BLaER1 (cell line): Measurements from ENCODE around the gene MAP4K4.

Experiments used
- H3K27ac ChIP-seq: shearing (Covaris generic); formaldehyde crosslinking; 2 replicates; pipeline ENCODE4 v1.8.1; 2022
- H3K27me3 ChIP-seq: shearing (Covaris generic); formaldehyde crosslinking; 2 replicates; pipeline ENCODE4 v1.8.1; 2022
- H3K36me3 ChIP-seq: shearing (Covaris generic); formaldehyde crosslinking; 2 replicates; pipeline ENCODE4 v1.8.1; 2022
- H3K4me1 ChIP-seq: shearing (Covaris generic); formaldehyde crosslinking; 2 replicates; pipeline ENCODE4 v1.8.1; 2022
- H3K4me2 ChIP-seq: shearing (Covaris generic); formaldehyde crosslinking; 2 replicates; pipeline ENCODE4 v1.8.1; 2022
- H3K4me3 ChIP-seq: shearing (Covaris generic); formaldehyde crosslinking; 2 replicates; pipeline ENCODE4 v1.8.1; 2022
- H3K9ac ChIP-seq: shearing (Covaris generic); formaldehyde crosslinking; 2 replicates; pipeline ENCODE4 v1.8.1; 2022
- H3K9me3 ChIP-seq: shearing (Covaris generic); formaldehyde crosslinking; 2 replicates; pipeline ENCODE4 v1.8.1; 2022
- H4K20me1 ChIP-seq: shearing (Covaris generic); formaldehyde crosslinking; 2 replicates; pipeline ENCODE4 v1.8.1; 2022
- Cebpa-rat ChIP-seq: shearing (Covaris generic); IDR thresholded peaks from 2 replicates; pipeline ENCODE4 v1.8.1; 2022

The MAP4K4 gene

GRCh38 chr2:101690547-101691152 lies 6.9 kb upstream of the MAP4K4 start:
- H3K27me3 ChIP-seq, result no peaks in the 10 kb centered on the region
- H3K4me2 ChIP-seq, result no peak overlapping the region
- H4K20me1 ChIP-seq, result no peaks in the 10 kb centered on the region
- no peak overlapping the region for H3K4me3 ChIP-seq
- TF ChIP-seq Cebpa-rat, result no peak
- no peak overlapping the region for H3K9ac ChIP-seq
- peaks cover 11% of the 10 kb centered on the region for H3K4me1 ChIP-seq
- 0 out of 2 replicates have a peak, but pooled peaks cover 8% of the 10 kb centered on the region for H3K9me3 ChIP-seq
- no peak overlapping the region for H3K27ac ChIP-seq
- no peaks in the 10 kb centered on the region for H3K36me3 ChIP-seq

- Histone ChIP-seq H3K27me3 (no peaks in the 10 kb centered on the region), H3K36me3 (no peaks in the 10 kb centered on the region), H3K4me3 (no peak overlapping the region), H3K4me2 (peak overlapping the region; percentile 48), H3K4me1 (peaks cover 19% of the 10 kb centered on the region), H3K27ac (no peak overlapping the region), H4K20me1 (no peaks in the 10 kb centered on the region), H3K9me3 (0 out of 2 replicates have a peak, but pooled peaks cover 8% of the 10 kb centered on the region), H3K9ac (no peak overlapping the region)
- TF ChIP-seq Cebpa-rat, result no peak
Observed at GRCh38 chr2:101692041-101692440, 5.5 kb upstream of the MAP4K4 start.

- H3K27me3 ChIP-seq, result no peaks in the 10 kb centered on the region
Observed at GRCh38 chr2:101692766-101693165, 4.7 kb upstream of the MAP4K4 start.

GRCh38 chr2:101693991-101694588 lies 3.4 kb upstream of the MAP4K4 start:
- TF ChIP-seq Cebpa-rat, result no peak
- H3K9ac ChIP-seq, result no peak overlapping the region
- no peak overlapping the region for H3K4me3 ChIP-seq
- no peak overlapping the region for H3K27ac ChIP-seq
- H3K36me3 ChIP-seq, result no peaks in the 10 kb centered on the region
- H4K20me1 ChIP-seq, result peaks cover 9% of the 10 kb centered on the region
- peaks cover 19% of the 10 kb centered on the region for H3K4me1 ChIP-seq
- 0 out of 2 replicates have a peak, but pooled peaks cover 8% of the 10 kb centered on the region for H3K9me3 ChIP-seq
- no peak overlapping the region for H3K4me2 ChIP-seq
- no peaks in the 10 kb centered on the region for H3K27me3 ChIP-seq

More at GRCh38 chr2:101692766-101693165, 4.7 kb upstream of the MAP4K4 start:
- Histone ChIP-seq H3K4me3 (no peak overlapping the region), H3K4me2 (0 out of 2 replicates have a peak overlapping the region, but pooled peaks have one; percentile 48), H3K36me3 (no peaks in the 10 kb centered on the region), H3K9me3 (0 out of 2 replicates have a peak, but pooled peaks cover 8% of the 10 kb centered on the region), H4K20me1 (no peaks in the 10 kb centered on the region), H3K27ac (no peak overlapping the region), H3K9ac (no peak overlapping the region), H3K4me1 (peaks cover 19% of the 10 kb centered on the region)
- TF ChIP-seq Cebpa-rat, result no peak

- peak overlapping the region; percentile 100 for H3K27ac ChIP-seq
Observed at GRCh38 chr2:101696272-101697123, 1.0 kb upstream of the MAP4K4 start.

GRCh38 chr2:101698014-101698843 lies 722 bp downstream of the MAP4K4 start:
- Histone ChIP-seq H3K36me3 (peaks cover 21% of the 10 kb centered on the region), H3K27me3 (no peaks in the 10 kb centered on the region), H3K4me3 (peak overlapping the region; percentile 95), H3K27ac (peak overlapping the region; percentile 100), H3K4me1 (peaks cover 44% of the 10 kb centered on the region), H4K20me1 (peaks cover 51% of the 10 kb centered on the region), H3K9me3 (peaks cover 19% of the 10 kb centered on the region; the same call in 1 of the 2 replicates), H3K4me2 (peak overlapping the region; percentile 94), H3K9ac (peak overlapping the region; percentile 100)
- TF ChIP-seq Cebpa-rat, result no peak

More at GRCh38 chr2:101696272-101697123, 1.0 kb upstream of the MAP4K4 start:
- Histone ChIP-seq H3K36me3 (peaks cover 5% of the 10 kb centered on the region; the same call in 1 of the 2 replicates), H3K4me1 (peaks cover 38% of the 10 kb centered on the region), H3K9ac (peak overlapping the region; percentile 100), H3K9me3 (0 out of 2 replicates have a peak, but pooled peaks cover 8% of the 10 kb centered on the region), H3K4me3 (peak overlapping the region; percentile 95), H3K4me2 (peak overlapping the region; percentile 81), H4K20me1 (peaks cover 33% of the 10 kb centered on the region), H3K27me3 (no peaks in the 10 kb centered on the region)
- TF ChIP-seq Cebpa-rat, result no peak

GRCh38 chr2:101698844-101699754 lies 1.6 kb downstream of the MAP4K4 start:
- H3K9ac ChIP-seq, result peak overlapping the region; percentile 100
- H3K27ac ChIP-seq, result peak overlapping the region; percentile 100
- H3K4me2 ChIP-seq, result peak overlapping the region; percentile 94
- H3K27me3 ChIP-seq, result no peaks in the 10 kb centered on the region
- H4K20me1 ChIP-seq, result peaks cover 59% of the 10 kb centered on the region
- TF ChIP-seq Cebpa-rat, result no peak
- peaks cover 23% of the 10 kb centered on the region for H3K36me3 ChIP-seq
- H3K4me3 ChIP-seq, result peak overlapping the region; percentile 95
- peaks cover 52% of the 10 kb centered on the region for H3K4me1 ChIP-seq
- H3K9me3 ChIP-seq, result peaks cover 11% of the 10 kb centered on the region; the same call in 1 of the 2 replicates

- Histone ChIP-seq H3K27me3 (no peaks in the 10 kb centered on the region), H3K4me1 (peaks cover 60% of the 10 kb centered on the region), H3K4me2 (peak overlapping the region; percentile 94), H3K4me3 (peak overlapping the region; percentile 95), H3K36me3 (peaks cover 23% of the 10 kb centered on the region), H3K9ac (peak overlapping the region; percentile 100), H3K9me3 (peaks cover 11% of the 10 kb centered on the region; the same call in 1 of the 2 replicates), H3K27ac (peak overlapping the region; percentile 100), H4K20me1 (peaks cover 67% of the 10 kb centered on the region)
- no peak for TF ChIP-seq Cebpa-rat
Observed at GRCh38 chr2:101699755-101700461, 2.4 kb downstream of the MAP4K4 start.
